NOMO-1 treated with dmso at 0.1 percent for 144 hours (cell line): ENCODE data around the gene ITGA3.

Experiments
- DNase-seq: peaks from one replicate; lab custom pipeline; 2025; ENCODE audit not compliant: unreplicated experiment; lab: John Stamatoyannopoulos, UW

Gene ITGA3

DNA sequence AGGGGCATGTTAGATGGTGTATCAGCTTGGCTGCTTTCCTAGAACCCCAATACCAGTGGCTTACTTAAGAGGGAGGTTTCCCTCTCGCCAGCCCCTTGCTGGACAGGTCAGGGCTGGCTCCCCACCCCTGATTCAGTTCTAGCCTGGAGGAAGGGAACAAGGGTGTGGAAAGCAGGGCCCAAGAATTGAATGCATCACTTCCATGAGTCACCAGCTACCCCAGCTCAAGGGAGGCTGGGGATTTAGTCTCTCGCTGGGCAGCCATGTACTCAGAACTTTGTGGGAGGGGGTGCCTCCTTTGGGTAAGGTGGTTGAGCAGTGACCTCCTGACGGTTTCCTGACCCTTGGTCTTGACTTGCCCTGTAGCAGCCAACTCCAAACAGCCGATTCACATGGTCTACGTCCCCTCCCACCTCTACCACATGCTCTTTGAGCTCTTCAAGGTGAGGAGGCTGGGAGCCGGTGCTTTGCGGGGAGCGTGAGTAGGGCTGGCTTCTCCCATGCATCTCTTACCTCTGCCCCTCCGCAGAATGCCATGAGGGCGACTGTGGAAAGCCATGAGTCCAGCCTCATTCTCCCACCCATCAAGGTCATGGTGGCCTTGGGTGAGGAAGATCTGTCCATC is 52.0 kb downstream of the ITGA3 start:
- DNase-seq: no peak

DNA sequence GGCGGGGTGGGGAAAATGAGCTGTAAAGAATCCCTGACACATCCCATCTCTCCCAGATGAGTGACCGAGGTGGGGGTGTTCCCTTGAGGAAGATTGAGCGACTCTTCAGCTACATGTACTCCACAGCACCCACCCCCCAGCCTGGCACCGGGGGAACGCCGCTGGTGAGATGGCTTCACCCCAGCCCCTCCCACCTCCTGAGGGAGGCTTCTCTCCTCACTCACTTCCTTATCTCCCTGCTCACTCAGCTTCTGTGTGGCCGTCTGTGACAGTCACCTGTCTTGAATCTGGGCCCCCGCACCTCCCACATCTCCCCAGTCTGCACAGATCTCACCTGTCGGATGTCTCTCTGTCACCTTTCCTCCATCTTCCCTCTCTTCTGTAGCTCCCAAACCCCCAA is 52.6 kb downstream of the ITGA3 start:
- no peak for DNase-seq

DNA sequence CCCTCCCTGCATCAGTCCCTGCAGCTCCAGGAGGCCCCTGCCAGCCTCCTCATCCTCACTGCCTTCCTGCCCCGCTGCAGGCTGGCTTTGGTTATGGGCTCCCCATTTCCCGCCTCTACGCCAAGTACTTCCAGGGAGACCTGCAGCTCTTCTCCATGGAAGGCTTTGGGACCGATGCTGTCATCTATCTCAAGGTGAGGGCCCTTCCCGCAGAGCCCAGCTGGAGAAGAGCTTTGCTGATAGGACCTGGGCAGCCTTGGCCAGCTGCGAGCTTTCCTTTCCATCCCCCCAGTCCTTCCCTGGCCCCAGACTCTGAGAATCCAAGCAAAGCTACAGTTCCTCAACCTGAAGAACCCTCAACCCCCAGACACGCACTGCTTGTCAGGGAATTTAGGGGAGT is 53.3 kb downstream of the ITGA3 start:
- DNase-seq: no peak

DNA sequence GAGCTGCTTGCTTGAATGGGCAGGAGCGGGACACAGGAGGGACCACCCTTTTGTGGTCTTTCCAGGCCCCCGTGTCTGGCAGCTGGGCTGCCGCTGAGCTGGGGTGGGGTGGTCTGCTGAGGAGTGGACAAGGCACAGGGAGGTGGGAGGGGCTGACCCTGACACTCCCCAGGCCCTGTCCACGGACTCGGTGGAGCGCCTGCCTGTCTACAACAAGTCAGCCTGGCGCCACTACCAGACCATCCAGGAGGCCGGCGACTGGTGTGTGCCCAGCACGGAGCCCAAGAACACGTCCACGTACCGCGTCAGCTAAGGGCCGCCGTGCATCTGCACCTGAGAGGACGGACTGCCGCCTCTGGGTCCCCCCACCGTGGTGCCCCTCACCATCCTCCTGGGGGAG is 53.9 kb downstream of the ITGA3 start:
- DNase-seq: no peak

DNA sequence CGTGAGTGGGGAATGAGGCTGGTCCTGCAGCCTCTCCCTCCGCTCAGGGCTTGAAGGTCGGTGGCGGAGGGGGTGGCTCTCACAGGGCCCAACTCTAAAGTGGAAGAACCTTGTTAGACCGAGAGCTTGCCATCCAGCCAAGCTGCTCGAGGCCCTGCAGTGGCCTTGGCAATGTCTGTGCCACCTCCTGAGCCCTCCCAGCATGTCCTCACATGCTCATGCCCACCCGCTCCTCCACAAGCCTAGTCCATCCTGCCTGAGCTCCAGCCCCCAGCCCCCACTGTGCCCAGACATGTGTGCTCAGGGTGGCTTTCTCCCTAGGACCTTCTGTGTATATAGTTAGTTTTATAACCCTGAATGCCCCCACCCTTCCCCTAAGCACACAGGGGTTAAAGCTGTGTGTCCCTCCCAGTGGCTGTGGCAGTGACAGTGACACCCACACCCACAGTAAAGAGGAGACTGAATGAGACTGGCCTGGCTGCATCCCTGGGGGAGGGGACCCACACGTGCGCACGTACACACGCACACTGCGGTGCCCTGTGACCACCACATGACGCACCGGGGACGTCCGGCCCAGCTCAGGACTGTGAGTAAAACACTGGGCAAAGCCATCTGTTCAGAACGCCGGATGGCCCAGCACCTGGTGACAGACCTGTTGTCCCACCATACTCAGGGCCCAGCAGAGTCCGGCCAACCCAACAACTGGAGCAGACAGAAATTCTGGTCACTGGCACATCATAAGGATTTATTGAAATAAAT is 54.9 kb downstream of the ITGA3 start:
- DNase-seq: no peak

DNA sequence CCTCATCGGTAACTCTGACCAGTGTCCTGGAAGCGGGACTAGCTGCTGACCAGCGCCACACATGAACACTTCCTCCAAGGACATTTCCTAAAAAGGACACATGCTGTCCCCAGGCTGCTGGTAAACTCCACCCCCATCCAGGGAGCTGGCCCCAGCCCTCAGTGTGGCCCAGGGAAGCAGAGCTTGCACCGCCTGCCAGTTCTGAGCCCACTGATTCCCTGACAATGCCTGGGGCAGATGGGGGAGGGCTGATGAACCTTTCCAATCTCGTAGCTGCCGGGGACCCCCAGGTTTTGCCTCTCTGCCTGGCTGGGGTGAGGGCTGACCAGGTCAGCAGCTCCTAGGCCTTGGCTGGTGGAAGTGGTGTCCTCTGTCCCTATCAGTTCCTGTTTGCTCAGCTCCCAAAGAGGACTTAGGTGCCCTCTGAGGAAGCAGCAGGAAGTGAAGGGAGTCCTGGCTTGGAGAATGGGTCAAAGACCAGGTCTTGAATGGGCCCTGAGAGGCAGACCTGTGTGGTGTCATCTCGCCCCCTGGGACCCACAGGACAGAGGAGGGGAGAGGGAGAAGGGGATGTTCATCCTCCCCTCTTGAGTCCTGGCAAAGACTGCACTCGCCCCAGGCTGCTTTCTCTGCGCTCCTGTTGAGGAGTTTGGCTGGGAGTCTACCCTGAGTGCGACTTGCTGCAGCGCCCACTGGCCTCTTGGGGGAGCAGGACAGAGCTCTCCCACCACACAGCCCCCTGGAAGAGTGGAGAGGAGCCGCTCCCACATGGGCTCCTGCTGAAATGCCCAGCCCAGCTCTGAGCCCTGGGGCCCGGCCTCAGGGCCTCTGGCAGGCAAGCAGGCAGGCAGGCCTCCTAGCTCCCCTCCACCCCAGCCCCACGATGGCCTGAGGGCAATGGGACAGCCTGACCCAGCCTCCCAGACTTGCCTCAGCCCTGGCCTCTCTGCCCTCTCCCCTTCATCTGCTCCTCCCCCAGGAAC is 56.1 kb downstream of the ITGA3 start:
- no peak for DNase-seq

DNA sequence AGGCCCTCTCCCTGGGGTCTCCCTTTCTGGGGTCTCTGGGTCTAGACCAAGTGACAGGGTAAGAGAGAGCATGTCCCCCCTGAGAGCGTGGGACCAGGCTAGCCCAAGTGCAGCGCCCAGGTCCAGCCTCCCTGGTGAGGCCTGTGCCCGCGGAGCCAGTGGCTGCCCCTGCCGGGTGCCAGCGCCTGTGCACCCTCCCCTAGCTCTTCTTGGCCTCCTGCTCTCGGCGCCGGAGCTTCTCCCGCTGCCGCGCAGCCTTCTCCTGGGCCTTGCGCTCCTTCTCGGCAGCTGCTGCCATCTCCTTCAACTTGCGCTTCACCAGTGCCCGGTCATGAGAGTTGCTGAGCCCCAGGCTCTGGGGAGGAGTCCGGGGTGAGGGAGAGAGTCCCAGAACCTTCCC is 56.8 kb downstream of the ITGA3 start:
- DNase-seq: no peak

DNA sequence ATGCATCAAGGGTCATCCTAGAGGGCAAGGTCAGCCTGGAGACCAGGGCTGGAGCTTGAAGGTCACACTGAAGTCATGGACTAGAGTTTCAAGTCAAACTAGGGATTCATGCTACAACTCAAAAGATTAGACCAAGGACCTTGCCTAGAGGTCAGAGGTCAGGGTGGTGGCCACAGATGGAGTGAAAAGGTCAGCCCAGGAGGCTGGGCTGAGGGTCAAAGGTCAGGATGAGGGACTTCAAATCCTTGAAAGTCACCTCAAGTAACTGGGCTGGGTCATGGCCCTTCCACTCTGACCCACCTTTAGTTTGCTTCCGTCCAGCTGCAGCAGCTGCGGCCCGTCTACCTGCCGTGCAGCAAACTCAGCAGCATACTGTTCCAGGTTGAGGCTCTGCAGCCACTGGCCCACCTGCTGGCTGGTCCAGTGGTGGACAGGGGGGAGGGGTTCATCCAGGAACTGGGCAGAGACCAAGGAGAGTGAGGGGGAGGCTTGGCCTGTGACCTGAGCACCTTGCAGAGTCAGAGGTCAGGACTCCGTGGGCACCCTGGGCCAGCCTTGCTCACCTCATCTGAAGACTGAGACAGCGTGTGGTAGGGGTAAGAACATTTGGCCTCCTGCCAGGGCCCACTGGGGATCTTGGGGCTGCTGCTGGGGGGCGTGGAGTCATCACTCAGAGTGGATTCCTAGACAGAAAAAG is 57.9 kb downstream of the ITGA3 start:
- DNase-seq: no peak

DNA sequence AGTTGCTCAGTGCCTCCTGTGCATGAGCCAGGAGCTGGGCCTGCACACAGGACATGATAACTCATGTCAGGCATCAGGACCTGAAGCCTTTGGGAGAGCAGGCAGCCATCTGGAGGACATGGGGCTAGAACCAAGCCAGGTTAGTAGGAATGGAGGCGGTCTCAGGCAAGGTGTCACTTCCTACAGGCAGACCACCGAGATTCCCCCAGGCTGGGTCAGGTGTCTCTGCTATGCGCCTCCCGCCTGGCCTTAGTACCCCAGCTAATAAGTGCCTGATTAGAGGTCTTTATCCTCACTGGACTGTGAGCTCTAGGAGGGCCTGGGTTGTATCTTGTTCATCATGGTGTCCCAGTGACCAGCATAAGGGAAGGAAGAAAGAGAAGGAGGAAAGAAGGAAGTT is 58.5 kb downstream of the ITGA3 start:
- no peak for DNase-seq

DNA sequence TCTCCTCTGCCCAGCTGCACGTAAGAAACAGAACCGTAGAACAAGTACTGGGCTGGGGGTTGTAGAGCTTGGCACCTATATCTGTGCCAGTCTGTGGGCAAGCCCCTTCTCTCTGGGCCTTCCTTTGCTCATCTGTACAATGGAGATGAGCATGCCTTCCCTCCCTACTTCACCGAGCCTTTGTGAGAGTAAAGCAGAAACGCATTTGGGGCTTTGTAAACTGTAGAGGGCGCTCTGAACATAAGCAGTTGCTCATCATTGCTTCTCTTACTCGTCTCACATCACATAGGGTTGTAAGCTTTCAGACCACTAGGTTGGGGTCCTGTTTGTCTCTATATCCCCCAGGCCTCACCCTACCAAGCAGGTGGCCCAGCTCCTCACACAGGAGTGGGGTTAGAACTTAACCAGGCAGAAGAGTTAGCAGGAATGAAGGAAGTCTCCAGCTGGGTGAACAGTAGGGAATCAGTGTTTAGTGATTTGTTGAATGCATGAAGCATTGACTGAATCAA is 59.0 kb downstream of the ITGA3 start:
- DNase-seq: peak; percentile 54

DNA sequence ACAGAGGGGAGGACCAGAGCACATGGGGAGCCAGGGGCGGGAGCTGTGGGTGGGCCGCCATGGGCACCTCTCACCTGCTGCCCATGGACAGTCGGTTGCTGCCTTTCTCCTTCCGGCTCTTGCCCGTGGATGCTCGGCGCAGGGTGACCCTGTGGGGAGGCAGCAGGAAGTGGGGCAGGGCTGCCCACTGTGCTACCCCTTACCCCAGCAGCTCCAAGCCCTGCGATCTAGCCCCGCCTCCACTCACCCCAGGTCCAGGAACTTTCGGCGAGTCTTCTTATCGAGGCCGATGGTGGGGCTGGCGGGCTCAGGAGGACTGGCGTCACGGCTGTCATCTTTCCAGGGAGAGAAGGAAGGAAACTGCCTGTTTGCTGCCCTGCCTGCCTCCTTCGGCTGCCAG is 59.8 kb downstream of the ITGA3 start:
- no peak for DNase-seq

DNA sequence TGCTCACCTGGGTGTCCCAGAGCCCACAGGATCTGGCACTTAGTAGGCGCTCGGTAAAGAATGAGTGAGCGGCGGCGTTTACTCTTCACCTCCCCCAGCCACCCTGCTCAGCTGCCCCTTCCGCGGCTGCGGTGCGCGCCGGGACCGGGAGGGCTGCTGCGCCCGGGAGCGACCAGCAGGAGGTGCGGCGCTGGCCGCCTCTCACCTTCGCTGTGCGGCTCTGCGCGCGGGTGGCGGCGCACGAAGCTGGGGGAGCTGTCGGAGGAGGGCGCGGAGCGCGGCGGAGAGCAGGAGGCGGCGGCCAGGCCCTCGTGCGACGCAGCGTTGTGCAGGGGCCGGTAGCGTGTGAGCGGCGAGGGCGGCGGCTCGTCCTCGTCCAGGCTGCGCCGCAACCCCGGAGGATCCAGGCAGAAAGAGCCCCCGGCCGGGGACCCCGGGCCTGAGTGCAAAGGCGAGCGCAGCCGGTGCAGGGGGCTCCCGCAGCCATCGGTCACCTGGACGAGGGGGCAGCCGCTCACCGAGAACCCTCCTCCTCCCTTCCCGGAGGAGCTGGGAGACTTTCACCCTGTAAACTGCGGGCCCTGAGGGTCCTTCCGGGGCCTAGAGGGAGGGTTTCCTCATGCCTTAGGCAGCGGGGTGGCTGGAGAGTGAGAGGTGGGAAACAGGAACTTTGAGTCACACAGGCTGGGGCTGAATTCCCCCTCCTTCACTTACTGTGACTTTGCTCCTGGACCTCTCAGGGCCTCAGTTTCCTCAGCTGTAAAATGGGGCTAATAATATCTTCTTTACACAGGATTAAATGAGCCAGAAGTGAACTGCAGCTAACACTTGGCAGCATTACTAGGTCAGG is 61.5 kb downstream of the ITGA3 start:
- peak; percentile 57 for DNase-seq

DNA sequence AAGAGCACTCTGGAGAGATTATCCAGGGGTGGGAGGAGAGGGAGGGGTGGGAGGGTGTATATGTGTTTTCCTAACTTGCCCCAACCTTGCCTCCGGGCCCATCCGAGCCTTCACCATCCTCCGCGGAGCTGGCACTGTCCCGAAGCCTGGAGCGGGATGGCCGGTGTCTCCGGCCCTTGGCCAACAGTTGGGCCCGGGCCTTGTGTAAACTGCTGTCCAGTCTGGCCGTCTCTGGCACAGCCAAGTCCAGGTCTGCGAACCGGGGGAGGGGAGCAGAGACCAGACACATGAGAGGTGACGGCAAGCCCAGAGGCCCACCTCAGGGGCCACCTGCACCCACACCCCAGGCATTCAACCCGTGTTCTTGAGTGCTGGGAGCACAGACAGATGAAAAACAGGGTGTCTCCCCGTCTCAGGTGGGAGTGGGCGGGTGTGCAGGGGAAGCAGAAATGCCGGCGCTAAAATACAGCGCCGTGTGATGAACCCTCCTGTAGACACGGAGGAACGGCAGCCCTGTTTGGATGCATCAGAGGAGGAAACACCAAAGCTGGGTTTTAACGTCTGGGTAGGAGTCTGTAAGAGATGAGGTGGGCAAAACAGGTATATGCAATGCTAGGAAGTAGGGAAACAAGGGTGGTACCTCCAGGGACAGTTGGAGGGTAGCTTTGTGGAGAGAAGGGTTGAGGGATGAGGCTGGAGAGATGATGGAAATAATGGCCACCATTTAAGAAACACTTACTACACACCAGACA is 62.3 kb downstream of the ITGA3 start:
- no peak for DNase-seq

DNA sequence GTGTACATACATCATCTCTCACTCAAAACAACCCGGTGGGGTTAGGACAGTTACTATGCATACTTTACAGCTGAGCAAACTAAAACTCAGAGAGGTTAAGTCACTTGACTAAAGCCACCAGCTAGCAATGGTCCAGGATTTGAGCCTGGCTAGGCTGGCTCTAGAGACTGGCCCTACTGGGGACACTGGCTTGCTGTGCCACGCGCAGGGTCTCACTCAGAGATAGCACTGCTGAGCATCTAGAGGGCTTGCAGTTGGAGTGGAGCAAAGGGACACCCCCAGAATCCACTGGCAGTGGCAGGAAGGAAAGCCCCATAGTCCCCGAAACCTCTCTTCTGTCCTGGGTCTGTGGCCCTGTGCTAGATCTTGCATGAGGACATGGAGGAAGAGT is 62.9 kb downstream of the ITGA3 start:
- no peak for DNase-seq

DNA sequence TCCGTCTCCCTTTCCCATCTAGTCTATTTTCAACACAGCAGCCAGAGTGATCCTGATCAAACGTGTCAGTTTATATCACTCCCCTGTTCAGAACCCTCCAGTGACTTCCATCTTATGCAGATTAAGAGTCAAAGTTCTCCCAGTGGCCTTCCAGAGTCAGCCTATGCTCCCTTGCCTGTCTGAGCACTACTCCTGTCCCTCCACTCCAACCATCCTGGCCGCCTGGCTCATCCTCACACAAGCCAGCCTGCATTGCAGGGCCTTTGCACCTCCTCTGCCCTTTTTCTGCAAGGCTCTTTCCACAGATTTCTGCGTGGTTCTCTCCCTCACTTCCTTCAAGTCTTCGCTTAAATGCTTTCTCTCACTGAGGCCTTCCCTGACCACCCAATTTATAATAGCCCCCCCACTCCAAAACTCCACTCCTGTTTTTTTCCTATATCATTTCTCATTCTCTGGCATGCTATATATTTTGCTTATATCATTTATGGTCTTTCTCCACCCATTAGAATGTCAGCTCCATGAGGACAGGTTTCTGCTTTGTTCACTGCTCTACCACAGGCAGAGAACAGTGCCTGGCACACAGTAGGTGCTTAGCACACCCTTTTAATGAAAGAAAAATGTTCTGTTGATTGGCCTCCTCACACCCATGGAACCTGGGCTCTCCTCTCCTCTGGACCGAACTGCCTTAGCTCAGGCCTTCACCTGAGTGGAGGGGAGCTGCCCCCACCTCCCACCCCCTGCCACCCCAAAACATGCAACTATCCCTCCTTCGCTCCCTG is 64.8 kb downstream of the ITGA3 start:
- no peak for DNase-seq

DNA sequence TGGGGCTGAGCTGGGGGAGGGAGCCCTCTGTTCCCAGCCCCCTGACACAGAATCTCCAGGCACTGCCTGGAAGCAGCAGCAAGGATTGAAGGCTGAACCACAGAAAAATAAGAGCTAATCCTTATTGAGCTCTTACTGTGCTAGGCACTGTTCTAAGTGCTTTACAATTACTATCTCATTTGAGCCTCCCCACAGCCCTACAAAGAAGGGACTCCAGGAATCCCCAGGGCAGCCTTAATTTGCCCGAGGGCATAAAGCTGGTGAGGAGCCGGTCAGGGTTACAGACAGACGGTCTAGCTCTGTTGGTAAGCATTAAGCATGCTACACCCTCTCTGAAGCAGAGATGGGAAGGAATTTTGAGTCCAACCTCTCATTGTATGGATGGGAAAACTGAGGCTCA is 67.0 kb downstream of the ITGA3 start:
- DNase-seq: no peak

DNA sequence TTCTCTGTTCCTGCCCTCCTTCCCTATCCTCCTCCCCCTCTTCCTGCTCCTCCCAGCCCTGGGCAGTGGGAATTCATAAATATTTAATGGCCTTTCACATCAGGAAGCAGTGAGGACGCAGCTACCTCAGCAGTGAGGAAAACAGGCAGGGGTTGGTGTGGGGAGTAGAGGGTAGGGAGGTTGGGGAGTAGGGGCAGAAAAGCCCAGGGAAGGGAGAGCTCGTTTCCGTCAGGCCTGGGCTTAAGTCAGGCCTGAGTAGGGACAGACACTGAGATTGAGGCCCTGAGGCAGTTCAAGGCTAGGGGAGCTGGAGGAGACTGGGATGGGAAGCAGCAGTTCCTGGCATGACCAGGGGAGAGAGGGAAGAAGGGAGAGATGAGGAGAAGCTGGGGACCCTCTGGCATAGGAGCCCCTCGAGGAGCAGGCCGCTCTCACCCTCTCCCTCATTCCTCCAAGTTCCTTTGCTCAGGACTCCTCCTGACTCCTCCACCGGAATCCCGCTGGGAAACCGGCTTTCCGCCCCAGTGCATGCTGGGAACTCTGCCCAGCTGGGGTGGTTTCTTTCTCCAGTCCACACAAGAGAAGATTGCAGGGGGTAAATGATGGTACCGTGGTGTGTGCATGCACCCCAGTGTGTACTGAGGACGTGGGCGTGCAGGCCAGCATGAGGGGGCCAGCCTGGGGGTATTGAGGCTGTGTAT is 67.9 kb downstream of the ITGA3 start:
- DNase-seq: no peak

DNA sequence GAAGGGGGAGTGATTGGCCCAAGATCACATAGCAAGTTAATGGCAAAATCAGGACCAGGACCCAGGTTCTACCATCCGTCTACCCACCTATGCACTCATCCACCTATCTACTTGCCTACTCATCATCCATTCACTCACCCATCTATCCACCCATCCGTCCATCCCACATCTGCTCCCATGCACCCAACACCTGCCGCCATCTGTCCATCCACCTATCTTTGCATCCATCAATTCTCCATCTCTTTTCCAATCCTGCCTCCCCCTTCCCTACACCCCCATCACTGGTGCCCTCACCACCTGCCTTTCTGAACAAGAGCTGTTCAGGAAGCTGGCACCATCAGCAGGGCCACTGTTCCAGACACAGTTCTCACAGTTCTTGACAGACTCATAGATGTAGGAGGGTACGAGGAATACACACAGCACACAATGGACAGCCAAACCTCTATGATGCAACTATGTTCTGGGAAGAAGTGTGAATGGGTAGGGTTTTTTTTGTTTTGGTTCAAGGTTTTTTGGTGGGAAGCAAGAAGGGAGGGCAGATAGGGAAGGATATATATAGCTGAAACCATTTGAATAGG is 69.6 kb downstream of the ITGA3 start:
- no peak for DNase-seq
